K562 (cell line): Measurements from ENCODE around the gene POLR2B. TPM values are rescaled to one million over a fixed set of nuclear protein-coding genes. Genes with fewer than 3 reads are reported as not detected.

Experiments used
- ATAC-seq: fragments of 200-7000 bp; cut with Tn5 transposase; 3 replicates; pipeline ENCODE4 v1.9.1; 2020; ENCODE audit warnings: moderate library complexity
- BruUV-seq: library from RNA; stranded (reverse); fragments of 400-500 nt; replicated peaks from 2 replicates; lab custom pipeline; 2021; lab: Mats Ljungman, UMichigan
- CTCF ChIA-PET: fragments of 300-600 bp; formaldehyde crosslinking; extraction: SDS; loops from one replicate; lab custom pipeline; 2021; ENCODE audit warnings: low intra/inter-chr PET ratio; lab: Yijun Ruan, JAX
- POLR2A ChIA-PET: fragments of 300-600, 350-650 bp; sonication (Branson Sonifier 250); formaldehyde crosslinking; extraction: SDS; loops from one replicate; lab custom pipeline; 2021; ENCODE audit warnings: antibody characterized with exemption, inconsistent platforms; lab: Yijun Ruan, JAX
- DNase-seq, 4 experiments: peaks; one replicate each; pipeline versions ENCODE4 v3.0.0 to v3.0.0-alpha.2; 2011 to 2018; ENCODE audit warnings: low spot score in 3 of 4, mixed read lengths in 3 of 4; ENCODE audit errors: extremely low read depth in 1 of 4
- FAIRE-seq: peaks from 2 replicates; lab custom pipeline; 2011; peaks lifted over from hg19 to GRCh38; lab: Jason Lieb, UNC
- H2AFZ ChIP-seq: 2 replicates; pipeline ENCODE4 v1.6.0; 2011; ENCODE audit warnings: low read depth, low read length, control low read depth, inconsistent platforms
- H3K27ac ChIP-seq: fragments of 200-600 bp; 3 replicates; pipeline ENCODE4 v1.8.0; 2011; ENCODE audit warnings: low read depth, mild to moderate bottlenecking, control low read depth, inconsistent platforms, low read length, moderate library complexity, mixed read lengths; ENCODE audit errors: extremely low read depth
- H3K27me3 ChIP-seq, 2 experiments: fragments of 300-600 bp in 1 of 2; 2 replicates in 1 of 2; 3 replicates in 1 of 2; pipeline versions ENCODE4 v1.6.0 to v1.8.0; 2011; ENCODE audit warnings: inconsistent platforms in 2 of 2, low read length in 2 of 2, mild to moderate bottlenecking in 1 of 2, mixed read lengths in 1 of 2, moderate library complexity in 1 of 2; ENCODE audit not compliant: control insufficient read depth in 2 of 2, insufficient read depth in 2 of 2
- H3K36me3 ChIP-seq: fragments of 300-600 bp; 3 replicates; pipeline ENCODE4 v1.8.0; 2011; ENCODE audit warnings: mild to moderate bottlenecking, low read length, inconsistent platforms; ENCODE audit not compliant: control insufficient read depth, insufficient read depth
- H3K4me1 ChIP-seq, 2 experiments: fragments of 200-600 bp in 1 of 2; replicated peaks in 1 of 2; 2 replicates in 1 of 2; 3 replicates in 1 of 2; pipeline versions ENCODE4 v1.5.1 to v1.8.0; 2011; ENCODE audit warnings: inconsistent platforms in 2 of 2, low read length in 2 of 2, mild to moderate bottlenecking in 1 of 2, mixed read lengths in 1 of 2, moderate library complexity in 1 of 2; ENCODE audit not compliant: control insufficient read depth in 2 of 2, insufficient read depth in 2 of 2
- H3K4me2 ChIP-seq: 2 replicates; pipeline ENCODE4 v1.6.1; 2011; ENCODE audit warnings: low read length, control low read depth, inconsistent platforms, mixed read lengths; ENCODE audit not compliant: insufficient read depth
- H3K4me3 ChIP-seq: fragments of 200-600 bp; sonication (generic), shearing (Covaris generic); 2 replicates; pipeline ENCODE4 v1.5.1; 2016; ENCODE audit warnings: control low read depth, inconsistent platforms
- H3K79me2 ChIP-seq: fragments of 200-600 bp; 3 replicates; pipeline ENCODE4 v1.8.0; 2011; ENCODE audit warnings: low read length, inconsistent platforms; ENCODE audit not compliant: control insufficient read depth, insufficient read depth
- H3K9ac ChIP-seq, 2 experiments: 2 replicates each; pipeline versions ENCODE4 v1.6.0 to v1.6.1; 2011; ENCODE audit warnings: low read depth in 2 of 2, low read length in 2 of 2, control low read depth in 1 of 2, inconsistent platforms in 1 of 2, mild to moderate bottlenecking in 1 of 2, mixed read lengths in 1 of 2; ENCODE audit not compliant: insufficient read depth in 1 of 2
- H3K9me1 ChIP-seq: one replicate; pipeline ENCODE4 v1.6.0; 2011; ENCODE audit warnings: inconsistent platforms, mild to moderate bottlenecking, low read length, moderate library complexity; ENCODE audit not compliant: control insufficient read depth, insufficient read depth
- H3K9me3 ChIP-seq: replicated peaks from 2 replicates; pipeline ENCODE4 v1.5.1; 2011; ENCODE audit warnings: low read depth, low read length, inconsistent platforms; ENCODE audit not compliant: control insufficient read depth, insufficient read depth
- H4K20me1 ChIP-seq: replicated peaks from 2 replicates; pipeline ENCODE4 v1.6.1; 2011; ENCODE audit warnings: low read length, inconsistent platforms, mixed read lengths; ENCODE audit not compliant: control insufficient read depth, insufficient read depth
- CHD4 ChIP-seq: fragments of 200-600 bp; sonication (generic); IDR thresholded peaks from 3 replicates; pipeline ENCODE4 v1.6.1; 2012; ENCODE audit warnings: low read depth, mild to moderate bottlenecking, mixed read lengths, low read length, inconsistent platforms; ENCODE audit not compliant: insufficient read depth, insufficient replicate concordance, poor library complexity, severe bottlenecking
- SAFB ChIP-seq: fragments of 200-400 bp; formaldehyde crosslinking; IDR thresholded peaks from 2 replicates; pipeline ENCODE4 v1.6.1; 2017; ENCODE audit warnings: low read depth, low read length, borderline replicate concordance
- SMARCA5 ChIP-seq: fragments of 450-650 bp; IDR thresholded peaks from 2 replicates; pipeline ENCODE4 v1.6.1; 2016
- U2AF2 ChIP-seq: fragments of 200-400 bp; formaldehyde crosslinking; optimal IDR thresholded peaks from 2 replicates; pipeline ENCODE3; 2017; ENCODE audit warnings: low read depth, mild to moderate bottlenecking, low read length
- ZNF583 ChIP-seq: fragments of 250-450 bp; sonication (Bioruptor Pico); IDR thresholded peaks from 2 replicates; pipeline ENCODE4 v1.4.0; 2020
- WGBS: fragments of 100-300 bp; shearing (Covaris generic); methylation state at CpG from one replicate; pipeline ENCODE4 v1.1.6; 2016; ENCODE audit warnings: low coverage, mixed read lengths; ENCODE audit not compliant: insufficient coverage; ENCODE audit errors: missing lambda C conversion rate; 5-methylcytosine and 5-hydroxymethylcytosine counted together
- in situ Hi-C: fragments of 300-500 bp; cut with MboI; formaldehyde crosslinking; loops from 4 replicates; pipeline ENCODE4 v1.15.0; 2018; ENCODE audit warnings: inconsistent platforms, mixed read lengths
- intact Hi-C: fragments of 100-400 bp; cut with micrococcal nuclease; formaldehyde crosslinking; loops from 2 replicates; pipeline ENCODE4 v1.14.2; 2022
- polyA plus RNA-seq, 8 experiments: library from polyadenylated mRNA; depleted of rRNA in 4 of 8; stranded (reverse) in 5 of 8; unstranded in 3 of 8; fragments of >200 nt; fragmentation: Nextera tagmentation in 2 of 8; fragmentation: Illumina TruSeq in 1 of 8; extraction: Ambion mirVana in 2 of 8; extraction: Trizol in 1 of 8; gene quantifications; 2 replicates each; pipeline versions ENCODE4 v1.2.1 to v1.2.3, GENCODE V29; 2011 to 2014; ENCODE audit warnings: inconsistent platforms in 1 of 8, missing spikeins in 1 of 8
- total RNA-seq, 7 experiments: library from RNA; depleted of rRNA in 6 of 7; stranded (reverse); fragments of >200 nt in 6 of 7; fragmentation: Illumina TruSeq in 2 of 7; extraction: Trizol in 2 of 7; gene quantifications; 2 replicates each; pipeline versions ENCODE4 v1.2.1 to v1.2.3, GENCODE V29; 2011 to 2021; ENCODE audit warnings: low replicate concordance in 1 of 7
- TF ChIP-seq, protein P1 (sequence below): sonication (generic); formaldehyde crosslinking; IDR thresholded peaks from 2 replicates; pipeline ENCODE4 v1.8.1; 2023; ENCODE audit warnings: mild to moderate bottlenecking, missing genetic modification reagents

POLR2B gene
- total and polyA plus RNA-seq, 9 of the 15 experiments (the other 6 are each of a cell fraction or from before 2014, with no cell fraction given), result 60.9 to 208 (median 142) TPM

- no peak overlapping the region for H3K27ac ChIP-seq
- no peak for FAIRE-seq
- H3K9me1 ChIP-seq, result no peaks in the 10 kb centered on the region
- no peak for ATAC-seq
- TF ChIP-seq SAFB (no peak), SMARCA5 (no peak), U2AF2 (no peak), CHD4 (no peak), ZNF583 (CRISPR knock-in tag) (no peak)
- TF ChIP-seq, protein P1, sequence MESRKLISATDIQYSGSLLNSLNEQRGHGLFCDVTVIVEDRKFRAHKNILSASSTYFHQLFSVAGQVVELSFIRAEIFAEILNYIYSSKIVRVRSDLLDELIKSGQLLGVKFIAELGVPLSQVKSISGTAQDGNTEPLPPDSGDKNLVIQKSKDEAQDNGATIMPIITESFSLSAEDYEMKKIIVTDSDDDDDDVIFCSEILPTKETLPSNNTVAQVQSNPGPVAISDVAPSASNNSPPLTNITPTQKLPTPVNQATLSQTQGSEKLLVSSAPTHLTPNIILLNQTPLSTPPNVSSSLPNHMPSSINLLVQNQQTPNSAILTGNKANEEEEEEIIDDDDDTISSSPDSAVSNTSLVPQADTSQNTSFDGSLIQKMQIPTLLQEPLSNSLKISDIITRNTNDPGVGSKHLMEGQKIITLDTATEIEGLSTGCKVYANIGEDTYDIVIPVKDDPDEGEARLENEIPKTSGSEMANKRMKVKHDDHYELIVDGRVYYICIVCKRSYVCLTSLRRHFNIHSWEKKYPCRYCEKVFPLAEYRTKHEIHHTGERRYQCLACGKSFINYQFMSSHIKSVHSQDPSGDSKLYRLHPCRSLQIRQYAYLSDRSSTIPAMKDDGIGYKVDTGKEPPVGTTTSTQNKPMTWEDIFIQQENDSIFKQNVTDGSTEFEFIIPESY, result no peak
- H3K4me3 ChIP-seq, result no peak overlapping the region
- intact Hi-C loops, result no loop called here
- WGBS, result 0% methylated on average over 4 of the region's 4 CpGs
- H4K20me1 ChIP-seq, result no peaks in the 10 kb centered on the region
- no peaks in the 10 kb centered on the region for H3K36me3 ChIP-seq
- BruUV-seq, result no TSS peak
- no peak overlapping the region for H2AFZ ChIP-seq
- no peak for DNase-seq
- H3K4me2 ChIP-seq, result no peak overlapping the region
- ChIA-PET POLR2A (no interaction called here), CTCF (no interaction called here)
- no peaks in the 10 kb centered on the region for H3K27me3 ChIP-seq
- in situ Hi-C loops, result no loop called here
- H3K9me3 ChIP-seq, result no peaks in the 10 kb centered on the region
- no peaks in the 10 kb centered on the region for H3K4me1 ChIP-seq
- H3K9ac ChIP-seq, result no peak overlapping the region
- H3K79me2 ChIP-seq, result no peaks in the 10 kb centered on the region
These were observed 96.0 kb downstream of the POLR2B start for GRCh38 chr4:57074744-57075143.
